Frontal cortex (tissue), 1 donor: ENCODE results near the gene SCD5. TPM values are rescaled to one million over a fixed set of nuclear protein-coding genes. Genes with fewer than 3 reads are reported as not detected.

Experiments
- small RNA-seq: library from RNA; depleted of rRNA; stranded (forward); fragments of <200 nt; gene quantifications from one replicate; pipeline ENCODE3, GENCODE V24; 2014
- total RNA-seq: library from RNA; depleted of rRNA; stranded (reverse); fragments of >200 nt; gene quantifications from one replicate; pipeline ENCODE4 v1.2.3, GENCODE V29; 2014

SCD5 gene
- total RNA-seq, 1 donor from 2014 or later: 254 TPM

Small RNAs within 50 kb of the gene (small RNA-seq; reads per million reads assigned to genes)
- not detected for gene MIR575

Other genes with a start within 250 kb of the SCD5 start
- gene TMEM150C, start 236.8 kb downstream of the SCD5 start, total RNA-seq: 74.2 TPM
- gene SEC31A, start 92.4 kb upstream of the SCD5 start, total RNA-seq: 117 TPM
- 17.5 TPM for gene THAP9, start 101.9 kb upstream of the SCD5 start, total RNA-seq
- gene LIN54, start 212.0 kb upstream of the SCD5 start, total RNA-seq: 30.6 TPM
- gene COPS4, start 236.4 kb upstream of the SCD5 start, total RNA-seq: 141 TPM